ENCODE data around the gene CYP19A1.

CYP19A1 gene

GRCh38 chr15:51322621-51323296 is 15.6 kb downstream of the CYP19A1 start:
- no peak for DNase-seq

GRCh38 chr15:51321316-51321715 is 17.1 kb downstream of the CYP19A1 start:
- no peak for DNase-seq

GRCh38 chr15:51320843-51321242 is 17.6 kb downstream of the CYP19A1 start:
- DNase-seq, result no peak

- DNase-seq, result no peak
These were observed 18.9 kb downstream of the CYP19A1 start for GRCh38 chr15:51319539-51319938.

GRCh38 chr15:51318382-51319150 is 19.8 kb downstream of the CYP19A1 start:
- no peak for DNase-seq

- no peak for DNase-seq
These were observed 21.8 kb downstream of the CYP19A1 start for GRCh38 chr15:51316636-51317035.

GRCh38 chr15:51315726-51316125 is 22.7 kb downstream of the CYP19A1 start:
- DNase-seq, result no peak

GRCh38 chr15:51314391-51315337 is 23.7 kb downstream of the CYP19A1 start:
- no peak for DNase-seq

- DNase-seq, result no peak
These were observed 24.6 kb downstream of the CYP19A1 start for GRCh38 chr15:51313644-51314280.

GRCh38 chr15:51313074-51313393 is 25.4 kb downstream of the CYP19A1 start:
- no peak for DNase-seq

GRCh38 chr15:51312166-51313073 is 26.0 kb downstream of the CYP19A1 start:
- DNase-seq, result no peak

GRCh38 chr15:51311510-51311909 is 26.9 kb downstream of the CYP19A1 start:
- no peak for DNase-seq

GRCh38 chr15:51310064-51310463 is 28.3 kb downstream of the CYP19A1 start:
- DNase-seq, result no peak

- no peak for DNase-seq
These were observed 30.6 kb downstream of the CYP19A1 start for GRCh38 chr15:51307811-51308210.

- no peak for DNase-seq
These were observed 31.1 kb downstream of the CYP19A1 start for GRCh38 chr15:51307325-51307724.

- DNase-seq, result no peak
These were observed 34.9 kb downstream of the CYP19A1 start for GRCh38 chr15:51303462-51303980.

- DNase-seq, result no peak
These were observed 35.9 kb downstream of the CYP19A1 start for GRCh38 chr15:51302480-51302879.

GRCh38 chr15:51299187-51300015 is 39.0 kb downstream of the CYP19A1 start:
- DNase-seq, result no peak

GRCh38 chr15:51298620-51299019 is 39.8 kb downstream of the CYP19A1 start:
- DNase-seq, result no peak

- no peak for DNase-seq
These were observed 47.7 kb downstream of the CYP19A1 start for GRCh38 chr15:51290720-51291119.

- DNase-seq, result no peak
These were observed 49.1 kb downstream of the CYP19A1 start for GRCh38 chr15:51289290-51289689.

Measured in activated CD4-positive, alpha-beta T cell treated with anti-CD3 and anti-CD28 coated beads for 4 hours (primary cell).